A549 (cell line): Measurements from ENCODE around the gene ARHGAP10.

Source experiments
- EHF ChIP-seq: fragments of 250-450 bp; sonication (Bioruptor Pico); IDR thresholded peaks from 2 replicates; pipeline ENCODE4 v1.5.0; 2020; ENCODE audit warnings: mild to moderate bottlenecking
- FOSL2 ChIP-seq, 2 experiments: fragments of 450-650 bp in 1 of 2; fragments of >200 bp in 1 of 2; sonication (Bioruptor Twin) in 1 of 2; formaldehyde crosslinking; IDR thresholded peaks; 2 replicates each; pipeline versions ENCODE4 v1.5.0 to v1.6.1; 2016 to 2020; ENCODE audit warnings: mild to moderate bottlenecking in 1 of 2, moderate library complexity in 1 of 2
- JUN ChIP-seq, 2 experiments: fragments of >200 bp; sonication (Bioruptor Twin); formaldehyde crosslinking; IDR thresholded peaks; 2 replicates in 1 of 2; 3 replicates in 1 of 2; pipeline ENCODE4 v1.6.1; 2016 to 2017
- MAX ChIP-seq: IDR thresholded peaks from 2 replicates; pipeline ENCODE4 v1.6.1; 2012
- POLR2A ChIP-seq: IDR thresholded peaks from 2 replicates; pipeline ENCODE4 v1.6.1; 2012; ENCODE audit warnings: mild to moderate bottlenecking, low read length
- RAD21 ChIP-seq, 2 experiments: fragments of >200 bp in 1 of 2; sonication (Bioruptor Twin) in 1 of 2; formaldehyde crosslinking in 1 of 2; IDR thresholded peaks in 1 of 2; conservative IDR thresholded peaks in 1 of 2; 2 replicates in 1 of 2; 3 replicates in 1 of 2; pipeline ENCODE4 v1.6.1; 2012 to 2018; ENCODE audit warnings: inconsistent platforms in 1 of 2
- USF2 ChIP-seq: fragments of 450-650 bp; IDR thresholded peaks from 2 replicates; pipeline ENCODE4 v1.6.1; 2014; ENCODE audit warnings: antibody characterized with exemption
- TF ChIP-seq, protein P1 (sequence below): fragments of >200 bp; sonication (Bioruptor Twin); formaldehyde crosslinking; IDR thresholded peaks from 3 replicates; pipeline ENCODE4 v1.5.1; 2016
- TF ChIP-seq, protein P2 (sequence below): fragments of 200-600 bp; sonication (generic); IDR thresholded peaks from 2 replicates; pipeline ENCODE4 v1.6.1; 2016; ENCODE audit warnings: antibody characterized with exemption, mild to moderate bottlenecking, moderate library complexity
- TF ChIP-seq, protein P3 (sequence below): fragments of 150-350 bp; IDR thresholded peaks from 2 replicates; pipeline ENCODE4 v1.6.1; 2014; ENCODE audit warnings: low read depth, mild to moderate bottlenecking, low read length

- TF ChIP-seq, protein P1, sequence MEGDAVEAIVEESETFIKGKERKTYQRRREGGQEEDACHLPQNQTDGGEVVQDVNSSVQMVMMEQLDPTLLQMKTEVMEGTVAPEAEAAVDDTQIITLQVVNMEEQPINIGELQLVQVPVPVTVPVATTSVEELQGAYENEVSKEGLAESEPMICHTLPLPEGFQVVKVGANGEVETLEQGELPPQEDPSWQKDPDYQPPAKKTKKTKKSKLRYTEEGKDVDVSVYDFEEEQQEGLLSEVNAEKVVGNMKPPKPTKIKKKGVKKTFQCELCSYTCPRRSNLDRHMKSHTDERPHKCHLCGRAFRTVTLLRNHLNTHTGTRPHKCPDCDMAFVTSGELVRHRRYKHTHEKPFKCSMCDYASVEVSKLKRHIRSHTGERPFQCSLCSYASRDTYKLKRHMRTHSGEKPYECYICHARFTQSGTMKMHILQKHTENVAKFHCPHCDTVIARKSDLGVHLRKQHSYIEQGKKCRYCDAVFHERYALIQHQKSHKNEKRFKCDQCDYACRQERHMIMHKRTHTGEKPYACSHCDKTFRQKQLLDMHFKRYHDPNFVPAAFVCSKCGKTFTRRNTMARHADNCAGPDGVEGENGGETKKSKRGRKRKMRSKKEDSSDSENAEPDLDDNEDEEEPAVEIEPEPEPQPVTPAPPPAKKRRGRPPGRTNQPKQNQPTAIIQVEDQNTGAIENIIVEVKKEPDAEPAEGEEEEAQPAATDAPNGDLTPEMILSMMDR = no peak
- TF ChIP-seq USF2 = no peak
- TF ChIP-seq MAX = no peak
- no peak for TF ChIP-seq EHF (CRISPR knock-in tag)
- no peak for TF ChIP-seq FOSL2 (IDR thresholded peaks at IDR 0.05)
- no peak for TF ChIP-seq FOSL2 (CRISPR knock-in tag; IDR thresholded peaks at IDR 0.05)
- TF ChIP-seq RAD21 (conservative IDR thresholded peaks at IDR 0.05 in 1 of 2, IDR thresholded peaks at IDR 0.05 in 1 of 2) = no peak
- TF ChIP-seq JUN (IDR thresholded peaks at IDR 0.05) = no peak
- TF ChIP-seq, protein P2, sequence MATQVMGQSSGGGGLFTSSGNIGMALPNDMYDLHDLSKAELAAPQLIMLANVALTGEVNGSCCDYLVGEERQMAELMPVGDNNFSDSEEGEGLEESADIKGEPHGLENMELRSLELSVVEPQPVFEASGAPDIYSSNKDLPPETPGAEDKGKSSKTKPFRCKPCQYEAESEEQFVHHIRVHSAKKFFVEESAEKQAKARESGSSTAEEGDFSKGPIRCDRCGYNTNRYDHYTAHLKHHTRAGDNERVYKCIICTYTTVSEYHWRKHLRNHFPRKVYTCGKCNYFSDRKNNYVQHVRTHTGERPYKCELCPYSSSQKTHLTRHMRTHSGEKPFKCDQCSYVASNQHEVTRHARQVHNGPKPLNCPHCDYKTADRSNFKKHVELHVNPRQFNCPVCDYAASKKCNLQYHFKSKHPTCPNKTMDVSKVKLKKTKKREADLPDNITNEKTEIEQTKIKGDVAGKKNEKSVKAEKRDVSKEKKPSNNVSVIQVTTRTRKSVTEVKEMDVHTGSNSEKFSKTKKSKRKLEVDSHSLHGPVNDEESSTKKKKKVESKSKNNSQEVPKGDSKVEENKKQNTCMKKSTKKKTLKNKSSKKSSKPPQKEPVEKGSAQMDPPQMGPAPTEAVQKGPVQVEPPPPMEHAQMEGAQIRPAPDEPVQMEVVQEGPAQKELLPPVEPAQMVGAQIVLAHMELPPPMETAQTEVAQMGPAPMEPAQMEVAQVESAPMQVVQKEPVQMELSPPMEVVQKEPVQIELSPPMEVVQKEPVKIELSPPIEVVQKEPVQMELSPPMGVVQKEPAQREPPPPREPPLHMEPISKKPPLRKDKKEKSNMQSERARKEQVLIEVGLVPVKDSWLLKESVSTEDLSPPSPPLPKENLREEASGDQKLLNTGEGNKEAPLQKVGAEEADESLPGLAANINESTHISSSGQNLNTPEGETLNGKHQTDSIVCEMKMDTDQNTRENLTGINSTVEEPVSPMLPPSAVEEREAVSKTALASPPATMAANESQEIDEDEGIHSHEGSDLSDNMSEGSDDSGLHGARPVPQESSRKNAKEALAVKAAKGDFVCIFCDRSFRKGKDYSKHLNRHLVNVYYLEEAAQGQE = no peak
- TF ChIP-seq POLR2A = no peak
- TF ChIP-seq, protein P3, sequence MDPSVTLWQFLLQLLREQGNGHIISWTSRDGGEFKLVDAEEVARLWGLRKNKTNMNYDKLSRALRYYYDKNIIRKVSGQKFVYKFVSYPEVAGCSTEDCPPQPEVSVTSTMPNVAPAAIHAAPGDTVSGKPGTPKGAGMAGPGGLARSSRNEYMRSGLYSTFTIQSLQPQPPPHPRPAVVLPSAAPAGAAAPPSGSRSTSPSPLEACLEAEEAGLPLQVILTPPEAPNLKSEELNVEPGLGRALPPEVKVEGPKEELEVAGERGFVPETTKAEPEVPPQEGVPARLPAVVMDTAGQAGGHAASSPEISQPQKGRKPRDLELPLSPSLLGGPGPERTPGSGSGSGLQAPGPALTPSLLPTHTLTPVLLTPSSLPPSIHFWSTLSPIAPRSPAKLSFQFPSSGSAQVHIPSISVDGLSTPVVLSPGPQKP = no peak
Measured at GRCh38 chr4:147891476-147892115, 159.7 kb downstream of the ARHGAP10 start.
